Keratinocyte (primary cell): Measurements from ENCODE around the gene PLK1. TPM values are rescaled to one million over a fixed set of nuclear protein-coding genes. Genes with fewer than 3 reads are reported as not detected.

Source experiments
- DNase-seq: peaks from one replicate; pipeline ENCODE4 v3.0.0-alpha.2; 2011; ENCODE audit warnings: low read depth, missing footprints, low spot score
- FAIRE-seq: peaks from 2 replicates; lab custom pipeline; 2011; peaks lifted over from hg19 to GRCh38; lab: Jason Lieb, UNC
- H2AFZ ChIP-seq: 2 replicates; pipeline ENCODE4 v1.6.0; 2012; ENCODE audit warnings: low read length, control low read depth, inconsistent platforms; ENCODE audit not compliant: control insufficient read depth
- H3K27ac ChIP-seq: 2 replicates; pipeline ENCODE4 v1.5.1; 2011; ENCODE audit warnings: low read length; ENCODE audit not compliant: control insufficient read depth, insufficient read depth
- H3K27me3 ChIP-seq: 3 replicates; pipeline ENCODE4 v1.6.0; 2011; ENCODE audit warnings: low read length; ENCODE audit not compliant: control insufficient read depth, insufficient read depth; ENCODE audit errors: extremely low read depth
- H3K36me3 ChIP-seq, 2 experiments: 2 replicates in 1 of 2; 3 replicates in 1 of 2; pipeline ENCODE4 v1.5.1; 2011; ENCODE audit warnings: low read length in 2 of 2, mild to moderate bottlenecking in 1 of 2; ENCODE audit not compliant: control insufficient read depth in 2 of 2, insufficient read depth in 2 of 2; ENCODE audit errors: extremely low read depth in 1 of 2
- H3K4me1 ChIP-seq: 3 replicates; pipeline ENCODE4 v1.5.1; 2011; ENCODE audit warnings: low read length; ENCODE audit not compliant: control insufficient read depth, insufficient read depth; ENCODE audit errors: extremely low read depth
- H3K4me2 ChIP-seq: 3 replicates; pipeline ENCODE4 v1.6.0; 2011; ENCODE audit warnings: low read depth, low read length; ENCODE audit not compliant: control insufficient read depth, insufficient read depth; ENCODE audit errors: extremely low read depth
- H3K4me3 ChIP-seq, 3 experiments: fragments of 200-600 bp in 1 of 3; sonication (generic) in 1 of 3; 2 replicates in 2 of 3; 3 replicates in 1 of 3; pipeline ENCODE4 v1.5.1; 2011 to 2016; ENCODE audit warnings: low read length in 3 of 3, mild to moderate bottlenecking in 3 of 3, control low read depth in 2 of 3, inconsistent platforms in 1 of 3, low read depth in 1 of 3, mixed read lengths in 1 of 3, mixed run types in 1 of 3, moderate library complexity in 1 of 3; ENCODE audit not compliant: control insufficient read depth in 2 of 3, insufficient read depth in 2 of 3; ENCODE audit errors: extremely low read depth in 1 of 3
- H3K79me2 ChIP-seq: 2 replicates; pipeline ENCODE4 v1.6.0; 2012; ENCODE audit warnings: low read length; ENCODE audit not compliant: control insufficient read depth, insufficient read depth
- H3K9ac ChIP-seq: 3 replicates; pipeline ENCODE4 v1.6.0; 2011; ENCODE audit warnings: low read length; ENCODE audit not compliant: control insufficient read depth, insufficient read depth; ENCODE audit errors: extremely low read depth
- H3K9me1 ChIP-seq: 3 replicates; pipeline ENCODE4 v1.6.0; 2011; ENCODE audit warnings: low read length; ENCODE audit not compliant: control insufficient read depth, insufficient read depth; ENCODE audit errors: extremely low read depth
- H3K9me3 ChIP-seq: 2 replicates; pipeline ENCODE4 v1.5.1; 2012; ENCODE audit warnings: low read depth, low read length; ENCODE audit not compliant: control insufficient read depth
- H4K20me1 ChIP-seq: 3 replicates; pipeline ENCODE4 v1.6.0; 2011; ENCODE audit warnings: low read length; ENCODE audit not compliant: control insufficient read depth, insufficient read depth; ENCODE audit errors: extremely low read depth
- EZH2 ChIP-seq: IDR thresholded peaks from one replicate; pipeline ENCODE4 v1.6.1; 2012; ENCODE audit warnings: inconsistent platforms, mild to moderate bottlenecking, low read length, moderate library complexity
- dilution Hi-C: fragments of 300-500 bp; cut with MboI; formaldehyde crosslinking; loops from one replicate; pipeline ENCODE4 v1.7.0; 2020; ENCODE audit warnings: low sequenced_read_pairs; ENCODE audit not compliant: extremely low pct_ligation_motif_present
- polyA plus RNA-seq, 5 experiments: library from polyadenylated mRNA; depleted of rRNA in 3 of 5; stranded (reverse) in 3 of 5; stranded (forward) in 1 of 5; unstranded in 1 of 5; fragments of >200 nt; gene quantifications; 1 replicate in 1 of 5; 2 replicates in 3 of 5; 3 replicates in 1 of 5; pipeline versions ENCODE4 v1.2.1 to v1.2.3, GENCODE V29; 2011 to 2012; ENCODE audit warnings: missing spikeins in 2 of 5, low read depth in 1 of 5, low replicate concordance in 1 of 5
- TF ChIP-seq, protein P1 (sequence below), 3 experiments: IDR thresholded peaks in 1 of 3; conservative IDR thresholded peaks in 1 of 3; optimal IDR thresholded peaks in 1 of 3; 2 replicates in 2 of 3; 3 replicates in 1 of 3; pipeline versions ENCODE3 to v1.5.1; 2011; ENCODE audit warnings: low read length in 3 of 3, mild to moderate bottlenecking in 3 of 3, moderate library complexity in 2 of 3, control low read depth in 1 of 3, inconsistent platforms in 1 of 3; ENCODE audit not compliant: insufficient read depth in 2 of 3; ENCODE audit errors: extremely low read depth in 1 of 3

Gene PLK1
- polyA plus RNA-seq, 1 donor (not counting 4 experiments of a cell fraction or from before 2014, with no cell fraction given), result 21.2 TPM

GRCh38 chr16:23701045-23701444 is 22.4 kb downstream of the PLK1 start:
- FAIRE-seq (no peak), DNase-seq (no peak)
- Histone ChIP-seq H3K4me2 (no peak overlapping the region), H3K27me3 (peaks cover 4% of the 10 kb centered on the region), H3K27ac (no peak overlapping the region), H3K9me1 (no peaks in the 10 kb centered on the region), H3K9me3 (no peaks in the 10 kb centered on the region), H3K4me1 (peaks cover 6% of the 10 kb centered on the region), H3K9ac (no peak overlapping the region), H3K79me2 (no peaks in the 10 kb centered on the region), H4K20me1 (no peaks in the 10 kb centered on the region), H2AFZ (no peak overlapping the region), H3K36me3 (no peaks in the 10 kb centered on the region), H3K4me3 (no peak overlapping the region)
- dilution Hi-C loops, result no loop called here
- no peak for TF ChIP-seq EZH2
- TF ChIP-seq, protein P1, sequence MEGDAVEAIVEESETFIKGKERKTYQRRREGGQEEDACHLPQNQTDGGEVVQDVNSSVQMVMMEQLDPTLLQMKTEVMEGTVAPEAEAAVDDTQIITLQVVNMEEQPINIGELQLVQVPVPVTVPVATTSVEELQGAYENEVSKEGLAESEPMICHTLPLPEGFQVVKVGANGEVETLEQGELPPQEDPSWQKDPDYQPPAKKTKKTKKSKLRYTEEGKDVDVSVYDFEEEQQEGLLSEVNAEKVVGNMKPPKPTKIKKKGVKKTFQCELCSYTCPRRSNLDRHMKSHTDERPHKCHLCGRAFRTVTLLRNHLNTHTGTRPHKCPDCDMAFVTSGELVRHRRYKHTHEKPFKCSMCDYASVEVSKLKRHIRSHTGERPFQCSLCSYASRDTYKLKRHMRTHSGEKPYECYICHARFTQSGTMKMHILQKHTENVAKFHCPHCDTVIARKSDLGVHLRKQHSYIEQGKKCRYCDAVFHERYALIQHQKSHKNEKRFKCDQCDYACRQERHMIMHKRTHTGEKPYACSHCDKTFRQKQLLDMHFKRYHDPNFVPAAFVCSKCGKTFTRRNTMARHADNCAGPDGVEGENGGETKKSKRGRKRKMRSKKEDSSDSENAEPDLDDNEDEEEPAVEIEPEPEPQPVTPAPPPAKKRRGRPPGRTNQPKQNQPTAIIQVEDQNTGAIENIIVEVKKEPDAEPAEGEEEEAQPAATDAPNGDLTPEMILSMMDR (optimal IDR thresholded peaks at IDR 0.05 in 1 of 3, IDR thresholded peaks at IDR 0.05 in 1 of 3, conservative IDR thresholded peaks at IDR 0.05 in 1 of 3; ENCODE audit: extremely low read depth in 1 of 3, insufficient read depth in 2 of 3, low read length in 3 of 3), result no peak

DNA sequence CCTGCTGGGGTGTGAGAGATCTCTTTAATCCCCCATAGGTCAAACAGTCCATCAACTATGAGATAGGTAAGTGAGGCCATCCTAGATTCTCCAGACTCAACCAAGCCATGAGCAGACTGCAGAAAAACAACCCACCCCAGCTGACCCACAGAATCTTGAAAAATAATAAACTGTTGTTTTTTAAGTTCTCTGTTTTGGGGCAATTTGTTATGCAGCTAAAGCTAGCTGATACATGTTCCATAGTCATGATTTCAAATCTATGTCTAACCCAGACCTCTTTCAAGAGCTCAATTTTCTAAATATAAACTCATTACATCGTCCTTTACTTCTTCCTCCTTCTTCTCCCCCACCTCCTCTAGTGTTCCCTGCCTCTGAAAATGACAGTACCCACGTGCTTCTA is 24.3 kb downstream of the PLK1 start:
- no peak for DNase-seq
- dilution Hi-C loops, result no loop called here

More for the DNA sequence above, 24.3 kb downstream of the PLK1 start:
- Histone ChIP-seq H2AFZ (no peak overlapping the region), H3K4me2 (no peak overlapping the region), H3K79me2 (no peaks in the 10 kb centered on the region), H3K4me3 (no peak overlapping the region), H3K27ac (no peak overlapping the region), H3K27me3 (peaks cover 4% of the 10 kb centered on the region), H3K9me1 (no peaks in the 10 kb centered on the region), H3K9me3 (no peaks in the 10 kb centered on the region), H3K9ac (no peak overlapping the region), H3K36me3 (no peaks in the 10 kb centered on the region), H4K20me1 (no peaks in the 10 kb centered on the region), H3K4me1 (peaks cover 6% of the 10 kb centered on the region)
- TF ChIP-seq EZH2, result no peak
- TF ChIP-seq, protein P1 (optimal IDR thresholded peaks at IDR 0.05 in 1 of 3, IDR thresholded peaks at IDR 0.05 in 1 of 3, conservative IDR thresholded peaks at IDR 0.05 in 1 of 3; ENCODE audit: extremely low read depth in 1 of 3, insufficient read depth in 2 of 3, low read length in 3 of 3), result no peak
- no peak for FAIRE-seq
